Hepatocyte (in vitro differentiated cells): Measurements from ENCODE around the gene F2. TPM values are rescaled to one million over a fixed set of nuclear protein-coding genes. Genes with fewer than 3 reads are reported as not detected.
"Not testable (repeated sequence)": the region's sequence is repeated elsewhere in the genome, so short reads cannot be mapped to it uniquely, and the experiment has no call there.

ENCODE experiments used
- DNase-seq: peaks from one replicate; pipeline ENCODE4 v3.0.0-alpha.2; 2016; ENCODE audit warnings: low spot score
- H2AFZ ChIP-seq: fragments of 200-600 bp; sonication (generic); 2 replicates; pipeline ENCODE4 v1.6.0; 2016; ENCODE audit warnings: antibody characterized with exemption, mild to moderate bottlenecking
- H3K27ac ChIP-seq: fragments of 200-600 bp; sonication (generic); 2 replicates; pipeline ENCODE4 v1.5.1; 2016; ENCODE audit warnings: mild to moderate bottlenecking
- H3K27me3 ChIP-seq: fragments of 200-600 bp; sonication (generic); 2 replicates; pipeline ENCODE4 v1.6.1; 2016
- H3K36me3 ChIP-seq: fragments of 200-600 bp; sonication (generic); replicated peaks from 2 replicates; pipeline ENCODE4 v1.5.1; 2016; ENCODE audit warnings: low read depth; ENCODE audit not compliant: insufficient read depth
- H3K4me1 ChIP-seq: fragments of 200-600 bp; sonication (generic); 2 replicates; pipeline ENCODE4 v1.5.1; 2016; ENCODE audit warnings: mild to moderate bottlenecking, moderate library complexity; ENCODE audit not compliant: insufficient read depth
- H3K4me2 ChIP-seq: fragments of 200-600 bp; sonication (generic); 2 replicates; pipeline ENCODE4 v1.6.0; 2016
- H3K4me3 ChIP-seq: fragments of 200-600 bp; sonication (generic); 2 replicates; pipeline ENCODE4 v1.5.1; 2016; ENCODE audit warnings: mild to moderate bottlenecking
- H3K79me2 ChIP-seq: fragments of 200-600 bp; sonication (generic); 2 replicates; pipeline ENCODE4 v1.6.0; 2017; ENCODE audit warnings: mild to moderate bottlenecking
- H3K9me2 ChIP-seq: fragments of 200-600 bp; sonication (generic); replicated peaks from 2 replicates; pipeline ENCODE4 v1.6.0; 2017; ENCODE audit warnings: mild to moderate bottlenecking; ENCODE audit not compliant: insufficient read depth
- H3K9me3 ChIP-seq: fragments of 200-600 bp; sonication (generic); 2 replicates; pipeline ENCODE4 v1.5.1; 2016; ENCODE audit warnings: low read depth, mild to moderate bottlenecking
- H4K20me1 ChIP-seq: fragments of 200-600 bp; sonication (generic); 2 replicates; pipeline ENCODE4 v1.6.0; 2016; ENCODE audit warnings: mild to moderate bottlenecking; ENCODE audit not compliant: insufficient read depth, poor library complexity, severe bottlenecking
- CTCF ChIP-seq: fragments of 200-600 bp; sonication (generic); IDR thresholded peaks from 2 replicates; pipeline ENCODE4 v1.5.1; 2016; ENCODE audit warnings: antibody characterized with exemption, mild to moderate bottlenecking; ENCODE audit not compliant: poor library complexity
- EZH2 ChIP-seq: fragments of 200-600 bp; sonication (generic); IDR thresholded peaks from 2 replicates; pipeline ENCODE4 v1.6.1; 2016; ENCODE audit warnings: antibody characterized with exemption, mild to moderate bottlenecking, borderline replicate concordance
- EZH2phosphoT487 ChIP-seq: fragments of 200-600 bp; sonication (generic); IDR thresholded peaks from one replicate; pipeline ENCODE4 v1.6.1; 2018; ENCODE audit warnings: antibody characterized with exemption, mild to moderate bottlenecking, low read depth, moderate library complexity; ENCODE audit not compliant: unreplicated experiment, severe bottlenecking
- WGBS: methylation state at CpG from one replicate; pipeline ENCODE4 v1.1.6; 2016; ENCODE audit warnings: low lambda C conversion rate; ENCODE audit errors: missing lambda C conversion rate; 5-methylcytosine and 5-hydroxymethylcytosine counted together
- polyA plus RNA-seq: library from polyadenylated mRNA; unstranded; fragments of >200 nt; fragmentation: Nextera tagmentation; extraction: Ambion mirVana; gene quantifications from 2 replicates; pipeline ENCODE4 v1.2.1, GENCODE V29; 2016
- total RNA-seq: library from RNA; depleted of rRNA; stranded (reverse); fragments of >200 nt; gene quantifications from 2 replicates; pipeline ENCODE4 v1.2.3, GENCODE V29; 2014

The F2 gene
- total and polyA plus RNA-seq, 2 experiments from 2014 or later: 79.7 to 111 TPM

- Histone ChIP-seq H3K9me2 (no peaks in the 10 kb centered on the region), H3K79me2 (peaks cover 26% of the 10 kb centered on the region), H3K4me3 (no peak overlapping the region), H3K4me2 (no peak overlapping the region), H3K4me1 (peaks cover 9% of the 10 kb centered on the region), H3K36me3 (no peaks in the 10 kb centered on the region), H4K20me1 (no peaks in the 10 kb centered on the region), H2AFZ (no peak overlapping the region), H3K27ac (no peak overlapping the region), H3K27me3 (no peaks in the 10 kb centered on the region), H3K9me3 (no peaks in the 10 kb centered on the region)
- over 99% methylated on average over 31 of the region's 31 CpGs for WGBS
- no peak for DNase-seq
- TF ChIP-seq EZH2: no peak
These were observed 13.8 kb upstream of the F2 start for GRCh38 chr11:46705070-46705688.

GRCh38 chr11:46706886-46707285, 12.1 kb upstream of the F2 start:
- Histone ChIP-seq H3K27ac (no peak overlapping the region), H3K9me2 (no peaks in the 10 kb centered on the region), H3K36me3 (no peaks in the 10 kb centered on the region), H3K27me3 (no peaks in the 10 kb centered on the region), H4K20me1 (no peaks in the 10 kb centered on the region), H3K4me2 (no peak overlapping the region), H3K9me3 (no peaks in the 10 kb centered on the region), H3K4me3 (no peak overlapping the region), H2AFZ (no peak overlapping the region), H3K79me2 (peaks cover 16% of the 10 kb centered on the region), H3K4me1 (peaks cover 6% of the 10 kb centered on the region)
- 96% methylated on average over 6 of the region's 7 CpGs for WGBS
- no peak for TF ChIP-seq EZH2
- no peak for TF ChIP-seq CTCF
- TF ChIP-seq EZH2phosphoT487: no peak
- no peak for DNase-seq

GRCh38 chr11:46709351-46709750, 9.7 kb upstream of the F2 start:
- H3K9me2 ChIP-seq, H3K4me2 ChIP-seq, H3K36me3 ChIP-seq, H3K4me1 ChIP-seq, H3K27ac ChIP-seq, H2AFZ ChIP-seq, H4K20me1 ChIP-seq, H3K27me3 ChIP-seq, H3K79me2 ChIP-seq, DNase-seq, H3K4me3 ChIP-seq, H3K9me3 ChIP-seq: not testable (repeated sequence)
- 87% methylated on average over 9 of the region's 9 CpGs for WGBS

- no peak for DNase-seq
- no peaks in the 10 kb centered on the region for H3K9me3 ChIP-seq
- H2AFZ ChIP-seq: no peak overlapping the region
- H3K27me3 ChIP-seq: no peaks in the 10 kb centered on the region
- H3K79me2 ChIP-seq: no peaks in the 10 kb centered on the region
- H3K9me2 ChIP-seq: no peaks in the 10 kb centered on the region
- H3K4me3 ChIP-seq: no peak overlapping the region
- H3K4me1 ChIP-seq: no peaks in the 10 kb centered on the region
- peak overlapping the region; percentile 51 for H3K27ac ChIP-seq
- H4K20me1 ChIP-seq: no peaks in the 10 kb centered on the region
- no peak overlapping the region for H3K4me2 ChIP-seq
- TF ChIP-seq CTCF (no peak), EZH2 (no peak), EZH2phosphoT487 (no peak)
- WGBS: 88% methylated on average over 10 of the region's 10 CpGs
- no peaks in the 10 kb centered on the region for H3K36me3 ChIP-seq
These were observed 8.2 kb upstream of the F2 start for GRCh38 chr11:46710821-46711269.
